Kidney epithelial cell (primary cell): Measurements from ENCODE around the gene ACTG2. TPM values are rescaled to one million over a fixed set of nuclear protein-coding genes. Genes with fewer than 3 reads are reported as not detected.
"Not testable (repeated sequence)": the region's sequence is repeated elsewhere in the genome, so short reads cannot be mapped to it uniquely, and the experiment has no call there.

Experiments used
- DNase-seq: peaks from one replicate; pipeline ENCODE4 v3.0.0-alpha.2; 2010; ENCODE audit warnings: low read depth
- H3K27me3 ChIP-seq: 2 replicates; pipeline ENCODE4 v1.6.0; 2011; ENCODE audit warnings: low read length; ENCODE audit not compliant: control insufficient read depth, insufficient read depth
- H3K36me3 ChIP-seq: 2 replicates; pipeline ENCODE4 v1.5.1; 2011; ENCODE audit warnings: low read length; ENCODE audit not compliant: control insufficient read depth, insufficient read depth
- H3K4me3 ChIP-seq: 2 replicates; pipeline ENCODE4 v1.5.1; 2011; ENCODE audit warnings: low read depth, mild to moderate bottlenecking, control low read depth, low read length
- total RNA-seq: library from RNA; depleted of rRNA; stranded (reverse); fragments of >200 nt; gene quantifications from 2 replicates; pipeline ENCODE4 v1.2.3, GENCODE V29; 2015
- TF ChIP-seq, protein P1 (sequence below): IDR thresholded peaks from 2 replicates; pipeline ENCODE4 v1.5.1; 2011; ENCODE audit warnings: mild to moderate bottlenecking, moderate library complexity, low read length, control low read depth, inconsistent platforms; ENCODE audit not compliant: insufficient read depth, poor library complexity, severe bottlenecking

ACTG2 gene
- total RNA-seq, 1 donor from 2014 or later = 2.1 TPM

DNA sequence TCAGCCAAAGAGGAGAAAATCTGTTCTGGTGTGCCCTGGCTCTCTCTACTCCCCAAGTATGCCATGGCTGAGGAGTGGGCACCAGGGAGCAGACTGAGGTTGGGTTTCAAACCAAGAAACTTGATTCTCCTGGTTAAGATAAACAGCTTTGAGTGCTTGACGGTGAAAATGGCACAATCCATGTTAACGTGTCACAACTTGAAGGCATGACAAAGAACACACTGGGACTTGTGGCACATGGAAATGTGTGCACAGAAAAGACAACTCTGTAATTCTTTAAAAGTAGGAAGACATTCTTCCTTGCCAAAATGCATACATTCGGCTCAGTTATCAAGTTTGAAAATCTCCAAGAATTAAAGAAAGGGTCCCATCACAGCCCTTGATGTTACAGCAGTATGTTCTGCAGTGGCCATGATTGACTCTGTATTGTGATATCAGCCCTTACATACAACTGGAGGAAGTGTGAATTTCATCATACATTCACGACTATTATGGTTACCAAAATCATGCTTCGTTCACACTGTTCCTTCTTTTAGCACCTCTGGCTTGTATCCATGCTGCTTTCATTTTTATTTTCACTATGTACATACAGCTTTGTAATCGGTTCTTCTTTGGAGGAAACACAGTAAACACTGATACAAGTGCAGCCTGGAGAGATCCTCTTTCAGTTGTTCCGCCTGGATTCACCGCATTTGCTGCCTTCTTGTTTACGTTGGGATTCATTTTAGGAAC, 15.6 kb upstream of the ACTG2 start:
- TF ChIP-seq, protein P1, sequence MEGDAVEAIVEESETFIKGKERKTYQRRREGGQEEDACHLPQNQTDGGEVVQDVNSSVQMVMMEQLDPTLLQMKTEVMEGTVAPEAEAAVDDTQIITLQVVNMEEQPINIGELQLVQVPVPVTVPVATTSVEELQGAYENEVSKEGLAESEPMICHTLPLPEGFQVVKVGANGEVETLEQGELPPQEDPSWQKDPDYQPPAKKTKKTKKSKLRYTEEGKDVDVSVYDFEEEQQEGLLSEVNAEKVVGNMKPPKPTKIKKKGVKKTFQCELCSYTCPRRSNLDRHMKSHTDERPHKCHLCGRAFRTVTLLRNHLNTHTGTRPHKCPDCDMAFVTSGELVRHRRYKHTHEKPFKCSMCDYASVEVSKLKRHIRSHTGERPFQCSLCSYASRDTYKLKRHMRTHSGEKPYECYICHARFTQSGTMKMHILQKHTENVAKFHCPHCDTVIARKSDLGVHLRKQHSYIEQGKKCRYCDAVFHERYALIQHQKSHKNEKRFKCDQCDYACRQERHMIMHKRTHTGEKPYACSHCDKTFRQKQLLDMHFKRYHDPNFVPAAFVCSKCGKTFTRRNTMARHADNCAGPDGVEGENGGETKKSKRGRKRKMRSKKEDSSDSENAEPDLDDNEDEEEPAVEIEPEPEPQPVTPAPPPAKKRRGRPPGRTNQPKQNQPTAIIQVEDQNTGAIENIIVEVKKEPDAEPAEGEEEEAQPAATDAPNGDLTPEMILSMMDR = no peak
- Histone ChIP-seq H3K36me3 (no peaks in the 10 kb centered on the region), H3K27me3 (no peaks in the 10 kb centered on the region), H3K4me3 (no peak overlapping the region)
- no peak for DNase-seq

DNA sequence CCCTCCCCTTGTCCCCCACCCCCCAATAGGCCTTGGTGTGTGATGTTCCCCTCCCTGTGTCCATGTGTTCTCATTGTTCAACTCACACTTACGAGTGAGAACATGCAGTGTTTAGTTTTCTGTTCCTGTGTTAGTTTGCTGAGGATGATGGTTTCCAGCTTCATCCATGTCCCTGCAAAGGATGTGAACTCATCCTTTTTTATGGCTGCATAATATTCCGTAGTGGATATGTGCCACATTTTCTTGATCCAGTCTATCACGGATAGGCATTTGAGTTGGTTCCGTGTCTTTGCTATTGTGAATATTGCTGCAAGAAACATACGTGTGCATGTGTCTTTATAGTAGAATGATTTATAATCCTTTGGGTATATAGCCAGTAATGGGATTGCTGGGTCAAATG, 14.8 kb upstream of the ACTG2 start:
- not testable (repeated sequence) for DNase-seq, H3K27me3 ChIP-seq, H3K36me3 ChIP-seq, H3K4me3 ChIP-seq

DNA sequence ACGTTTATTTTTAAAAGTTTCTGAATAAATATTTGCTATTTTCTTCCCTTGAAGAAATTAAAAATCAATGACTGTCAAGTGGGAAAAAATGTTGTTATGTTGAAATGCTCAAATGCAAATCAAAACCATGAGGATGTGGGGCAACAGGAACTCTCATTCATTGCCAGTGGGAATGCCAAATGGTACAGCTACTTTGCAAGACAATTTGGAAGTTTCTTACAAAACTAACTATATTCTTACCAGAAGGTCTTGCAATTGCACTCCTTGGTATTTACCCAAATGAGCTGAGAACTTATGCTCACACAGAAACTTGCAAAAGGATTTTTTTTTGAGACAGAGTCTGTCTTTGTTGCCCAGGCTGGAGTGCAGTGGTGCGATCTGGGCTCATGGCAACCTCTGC, 7.4 kb upstream of the ACTG2 start:
- no peak for DNase-seq
- H3K36me3 ChIP-seq = no peaks in the 10 kb centered on the region
- no peak overlapping the region for H3K4me3 ChIP-seq
- no peaks in the 10 kb centered on the region for H3K27me3 ChIP-seq
- TF ChIP-seq, protein P1 = no peak

DNA sequence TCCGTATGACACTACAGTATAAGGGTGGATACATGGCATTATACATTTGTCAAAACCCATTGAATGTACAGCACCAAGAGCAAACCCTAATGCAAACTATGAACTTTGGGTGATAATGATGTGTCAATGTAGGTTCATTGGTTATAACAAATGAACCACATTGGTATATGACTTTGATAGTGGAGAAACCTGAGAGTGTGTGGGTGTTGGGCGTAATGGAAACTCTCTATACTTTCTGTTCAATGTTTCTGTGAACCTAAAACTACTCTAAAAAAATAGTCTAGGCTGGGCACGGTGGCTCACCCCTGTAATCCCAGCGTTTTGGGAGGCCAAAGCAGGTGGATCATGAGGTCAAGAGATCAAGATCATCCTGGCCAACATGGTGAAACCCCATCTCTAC, 6.5 kb upstream of the ACTG2 start:
- Histone ChIP-seq H3K27me3 (no peaks in the 10 kb centered on the region), H3K36me3 (no peaks in the 10 kb centered on the region), H3K4me3 (no peak overlapping the region)
- TF ChIP-seq, protein P1 = no peak
- no peak for DNase-seq

DNA sequence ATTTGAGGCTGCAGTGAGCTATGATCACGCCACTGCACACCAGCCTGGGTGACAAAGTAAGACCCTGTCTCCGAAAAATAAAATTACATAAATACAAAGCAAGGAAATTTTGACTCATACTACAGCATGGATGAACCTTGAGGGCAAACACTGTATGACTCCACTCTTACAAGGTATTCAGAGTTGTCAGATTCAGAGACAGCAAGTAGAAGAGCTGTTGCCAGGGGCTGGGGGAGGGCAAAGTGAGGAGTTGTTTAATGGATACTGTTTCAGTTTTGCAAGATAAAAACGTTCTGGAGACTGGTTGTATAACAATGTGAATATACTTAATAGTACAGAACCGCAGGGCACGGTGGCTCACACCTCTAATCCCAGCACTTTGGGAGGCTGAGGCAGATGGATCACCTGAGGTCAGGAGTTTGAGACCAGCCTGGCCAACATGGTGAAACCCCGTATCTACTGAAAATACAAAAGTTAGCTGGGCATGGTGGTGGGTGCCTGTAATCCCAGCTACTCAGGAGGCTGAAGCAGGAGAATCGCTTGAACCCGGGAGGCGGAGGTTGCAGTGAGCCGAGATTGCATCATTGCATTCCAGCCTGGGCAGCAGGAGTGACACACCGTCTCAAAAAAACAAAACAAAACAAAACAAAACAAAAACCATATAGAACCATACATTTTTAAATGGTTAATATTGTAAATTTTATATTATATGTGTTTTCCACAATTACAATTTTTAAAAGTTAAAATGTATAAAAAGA, 5.0 kb upstream of the ACTG2 start:
- DNase-seq, H3K27me3 ChIP-seq, H3K4me3 ChIP-seq, H3K36me3 ChIP-seq: not testable (repeated sequence)

DNA sequence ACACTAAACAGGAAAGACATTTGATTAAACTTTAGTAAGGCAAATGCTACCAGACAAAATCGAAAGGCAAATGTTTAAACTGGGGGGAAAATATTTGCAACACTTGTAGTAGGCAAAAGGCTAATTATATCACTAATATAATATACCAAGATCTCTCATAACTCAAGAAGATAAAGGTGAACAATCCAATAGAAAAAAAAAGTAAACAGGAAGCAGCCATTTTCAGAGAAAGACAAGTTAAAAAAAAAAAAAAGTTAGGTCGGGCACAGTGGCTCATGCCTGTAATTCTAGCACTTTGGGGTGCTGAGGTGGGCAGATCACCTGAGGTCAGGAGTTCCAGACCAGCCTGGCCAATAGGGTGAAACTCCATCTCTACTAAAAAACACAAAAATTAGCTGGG, 4.4 kb upstream of the ACTG2 start:
- TF ChIP-seq, protein P1 = no peak
- no peak overlapping the region for H3K4me3 ChIP-seq
- DNase-seq = no peak
- no peaks in the 10 kb centered on the region for H3K36me3 ChIP-seq
- H3K27me3 ChIP-seq = no peaks in the 10 kb centered on the region
